ENCODE measurements around the gene ZNF678. TPM values are rescaled to one million over a fixed set of nuclear protein-coding genes. Genes with fewer than 3 reads are reported as not detected.

Gene ZNF678
- total RNA-seq, result 8.2 and 11.7 TPM in 2 replicates

GRCh38 chr1:227563324-227564201 lies at the start of gene ZNF678:
ZNF678 (plus strand) TSS chr1:227563556; CDS start chr1:227650992, 87,436 bp downstream.
- peak; percentile 84 for DNase-seq (ENCODE audit: low read depth)

GRCh38 chr1:227518876-227519275 lies 44.5 kb upstream of the ZNF678 start:
- no peak for DNase-seq (ENCODE audit: low read depth)

GRCh38 chr1:227521782-227522181 lies 41.6 kb upstream of the ZNF678 start:
- no peak for DNase-seq (ENCODE audit: low read depth)

- no peak for DNase-seq (ENCODE audit: low read depth)
Measured at GRCh38 chr1:227526524-227526923, 36.8 kb upstream of the ZNF678 start.

DNA sequence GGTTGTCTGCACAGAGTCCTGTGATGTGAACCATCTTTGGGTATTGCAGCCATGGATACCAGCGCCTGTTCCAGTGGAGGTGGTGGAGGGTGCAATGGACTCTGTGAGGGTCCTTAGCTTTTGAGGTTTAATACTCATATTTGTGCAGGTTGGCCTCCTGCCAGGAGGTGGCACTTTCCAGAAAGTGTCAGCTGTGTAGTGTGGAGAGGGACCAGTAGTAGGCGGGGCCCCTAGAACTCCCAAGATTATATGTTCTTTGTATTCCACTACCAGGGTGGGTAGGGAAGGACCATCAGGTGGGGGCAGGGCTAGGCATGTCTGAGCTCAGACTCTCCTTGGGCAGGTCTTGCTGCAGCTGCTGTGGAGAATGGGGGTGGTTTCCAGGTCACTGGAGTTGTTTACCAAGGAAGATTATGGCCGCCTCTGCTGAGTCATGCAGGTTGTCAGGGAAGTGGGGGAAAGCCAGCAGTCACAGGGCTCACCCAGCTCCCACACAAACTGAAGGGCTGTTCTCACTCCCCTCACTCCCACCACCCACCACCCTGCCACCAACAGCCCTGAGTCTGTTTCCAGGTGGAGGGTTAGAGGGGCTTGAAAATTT lies 31.2 kb upstream of the ZNF678 start:
- peak; percentile 8 for DNase-seq (ENCODE audit: low read depth)

- no peak for DNase-seq (ENCODE audit: low read depth)
Measured at GRCh38 chr1:227540170-227541098, 22.9 kb upstream of the ZNF678 start.

DNA sequence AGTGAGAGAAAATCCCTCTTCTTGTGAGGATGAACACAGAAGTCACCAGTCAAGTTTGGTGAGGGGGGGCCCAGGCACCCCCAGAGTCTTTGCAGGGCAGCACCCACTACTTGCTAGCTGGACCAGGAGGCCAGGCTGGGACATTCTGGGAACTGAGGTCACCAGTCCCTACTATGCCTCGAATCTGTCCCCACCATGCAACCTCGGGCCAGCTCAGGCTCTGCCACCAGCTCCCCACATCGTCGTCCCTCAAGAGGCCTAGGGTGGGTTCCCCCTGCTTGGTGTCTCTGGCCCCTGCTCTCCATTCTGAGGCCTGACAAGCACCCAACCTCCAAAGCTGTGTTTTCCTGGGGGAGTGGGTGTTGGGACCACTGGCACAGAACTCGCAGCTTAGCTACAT lies 22.2 kb upstream of the ZNF678 start:
- no peak for DNase-seq (ENCODE audit: low read depth)

GRCh38 chr1:227541796-227542152 lies 21.6 kb upstream of the ZNF678 start:
- no peak for DNase-seq (ENCODE audit: low read depth)

DNA sequence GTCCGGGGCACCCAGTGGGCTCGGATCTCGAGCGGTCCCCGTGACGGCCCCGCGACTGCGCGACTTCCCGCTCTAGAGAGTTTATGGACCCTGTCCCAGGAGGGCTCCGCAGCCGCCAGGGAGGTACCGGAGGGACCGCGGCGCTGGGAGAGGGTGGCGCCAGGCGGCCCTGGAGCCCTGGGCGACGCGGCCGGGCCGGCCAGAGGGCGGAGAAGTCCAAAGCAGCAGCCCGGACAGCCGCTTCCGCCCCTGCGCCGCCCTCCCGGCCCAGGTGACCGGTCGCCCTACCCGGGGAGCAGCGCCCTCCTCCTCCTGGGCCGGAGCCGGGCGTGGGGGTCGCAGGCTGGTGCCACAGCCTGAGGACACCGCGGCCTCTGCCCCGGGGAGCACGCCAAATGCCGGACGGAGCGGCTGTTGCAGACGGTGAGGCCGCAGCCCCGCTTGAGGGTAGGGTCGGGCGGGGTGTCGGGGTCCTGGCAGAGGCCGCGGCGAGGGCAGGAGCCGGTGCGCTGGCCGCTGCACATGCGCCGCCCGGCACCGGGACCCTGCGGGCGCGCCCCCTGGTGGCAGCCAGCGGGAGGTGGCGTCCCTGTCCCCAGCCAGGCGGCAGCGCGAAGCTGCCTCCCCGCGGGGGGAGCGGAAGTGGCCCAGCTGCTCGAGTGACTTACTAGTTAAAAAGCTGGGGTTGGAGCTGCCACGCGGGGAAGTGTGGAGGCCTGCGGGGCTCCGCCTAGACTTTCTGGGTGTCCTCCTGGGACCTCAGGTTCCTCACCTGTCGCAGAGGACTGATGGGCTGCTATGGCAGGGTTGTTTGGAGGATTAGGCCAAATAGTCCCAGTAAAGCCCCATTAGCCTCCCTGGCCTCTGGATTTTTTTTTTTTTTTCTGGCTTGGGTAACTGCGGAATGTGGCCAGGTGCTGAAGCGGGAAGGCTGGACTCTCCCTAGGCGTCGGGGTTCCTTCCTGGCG lies 20.9 kb upstream of the ZNF678 start:
- DNase-seq (ENCODE audit: low read depth), result peak; percentile 49

GRCh38 chr1:227543283-227544066 lies 19.9 kb upstream of the ZNF678 start:
- DNase-seq (ENCODE audit: low read depth), result no peak

- DNase-seq (ENCODE audit: low read depth), result no peak
Measured at GRCh38 chr1:227544067-227545050, 19.0 kb upstream of the ZNF678 start.

- no peak for DNase-seq (ENCODE audit: low read depth)
Measured at GRCh38 chr1:227545361-227545760, 18.0 kb upstream of the ZNF678 start.

GRCh38 chr1:227546059-227546458 lies 17.3 kb upstream of the ZNF678 start:
- no peak for DNase-seq (ENCODE audit: low read depth)

DNA sequence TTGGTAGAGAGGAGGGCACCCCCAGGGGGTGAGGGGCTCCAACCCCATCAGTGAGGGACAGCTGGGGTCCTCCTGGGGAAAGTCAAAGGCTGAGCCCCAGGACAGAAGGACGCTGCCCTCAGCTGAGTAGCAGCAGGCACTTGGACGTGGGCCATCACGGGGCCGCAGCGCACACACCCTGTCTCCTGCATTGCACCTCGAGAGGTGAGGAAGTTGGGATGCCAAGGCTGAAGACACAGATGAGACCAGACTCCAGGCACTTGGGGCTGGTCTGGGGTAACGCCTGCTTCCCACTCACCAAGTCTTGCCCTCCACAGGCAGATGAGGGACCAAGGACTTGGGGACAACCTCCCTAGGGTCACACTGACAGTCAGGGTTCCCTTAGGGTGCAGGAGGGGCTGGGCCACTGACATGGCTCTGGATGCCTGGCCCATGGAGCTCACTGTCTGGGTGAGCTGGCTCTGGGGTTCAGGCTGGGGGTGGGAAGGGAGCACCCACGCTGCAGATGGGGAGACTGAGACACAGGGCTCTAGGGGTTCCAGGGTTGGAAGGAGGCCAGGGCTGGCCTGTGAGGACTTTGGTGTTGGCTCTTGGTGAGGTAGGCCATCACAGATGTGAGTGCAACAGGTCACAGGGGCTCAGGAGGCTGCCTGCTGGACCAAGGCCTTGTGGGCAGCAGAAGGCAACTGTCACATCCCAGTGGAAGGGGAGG lies 16.6 kb upstream of the ZNF678 start:
- no peak for DNase-seq (ENCODE audit: low read depth)

DNA sequence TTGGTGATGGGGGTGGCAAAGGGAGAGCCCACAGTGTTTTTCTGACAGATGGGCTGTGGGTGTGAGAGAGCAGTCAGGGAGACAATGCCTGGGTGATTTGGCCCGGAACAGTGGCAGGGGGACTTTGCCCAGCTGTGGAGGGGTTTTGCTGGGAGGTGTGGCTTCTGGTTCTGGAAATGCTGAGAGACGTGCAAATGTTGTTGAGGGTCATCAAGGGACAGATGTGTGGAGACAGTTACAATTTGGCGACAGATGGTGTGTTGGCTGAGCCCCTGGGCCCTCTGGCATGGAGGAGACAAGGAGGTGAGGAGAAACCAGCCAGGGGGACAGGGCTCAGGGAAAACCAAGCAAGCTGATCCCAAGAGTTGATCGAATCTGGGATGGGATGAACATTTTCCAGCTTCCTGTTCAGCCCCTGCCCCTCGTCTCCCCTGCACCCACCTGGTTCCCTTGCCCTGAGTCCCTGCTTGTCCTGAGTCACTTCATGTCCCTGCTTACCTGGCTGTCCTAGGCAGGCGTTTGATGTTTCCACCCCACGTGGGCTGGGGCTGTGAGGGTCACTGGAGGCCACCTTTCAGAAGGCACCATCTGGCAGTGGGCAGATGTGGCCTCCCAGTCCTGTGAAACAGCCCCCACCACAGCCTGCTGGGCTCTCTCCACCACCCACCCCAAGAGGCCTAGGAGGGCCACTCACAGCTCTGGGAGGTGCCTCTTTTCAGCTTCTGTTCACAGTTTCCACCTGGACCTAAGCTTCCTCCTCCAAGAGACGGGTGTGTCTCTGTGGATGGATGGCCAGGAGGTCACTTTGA lies 15.8 kb upstream of the ZNF678 start:
- no peak for DNase-seq (ENCODE audit: low read depth)

- no peak for DNase-seq (ENCODE audit: low read depth)
Measured at GRCh38 chr1:227548119-227548397, 15.3 kb upstream of the ZNF678 start.

GRCh38 chr1:227548448-227548847 lies 14.9 kb upstream of the ZNF678 start:
- no peak for DNase-seq (ENCODE audit: low read depth)

- no peak for DNase-seq (ENCODE audit: low read depth)
Measured at GRCh38 chr1:227549892-227550291, 13.5 kb upstream of the ZNF678 start.

Data from renal cortical epithelial cell (primary cell).